Astrocyte (in vitro differentiated cells and primary cell): Measurements from ENCODE around the gene DUS1L. TPM values are rescaled to one million over a fixed set of nuclear protein-coding genes. Genes with fewer than 3 reads are reported as not detected.

Source experiments
- DNase-seq: peaks from one replicate; pipeline ENCODE4 v3.0.0-alpha.2; 2010; ENCODE audit warnings: low read depth
- FAIRE-seq: peaks from 2 replicates; lab custom pipeline; 2011; peaks lifted over from hg19 to GRCh38; lab: Jason Lieb, UNC
- H2AFZ ChIP-seq: 2 replicates; pipeline ENCODE4 v1.6.0; 2012; ENCODE audit warnings: low read depth, low read length, inconsistent platforms
- H3K27ac ChIP-seq: 2 replicates; pipeline ENCODE4 v1.5.1; 2011; ENCODE audit warnings: low read depth, low read length, inconsistent platforms
- H3K27me3 ChIP-seq: 2 replicates; pipeline ENCODE4 v1.6.0; 2011; ENCODE audit warnings: low read length, inconsistent platforms; ENCODE audit not compliant: insufficient read depth
- H3K36me3 ChIP-seq: 2 replicates; pipeline ENCODE4 v1.5.1; 2011; ENCODE audit warnings: low read length, inconsistent platforms; ENCODE audit not compliant: insufficient read depth
- H3K4me1 ChIP-seq: 2 replicates; pipeline ENCODE4 v1.5.1; 2011; ENCODE audit warnings: low read length, inconsistent platforms; ENCODE audit not compliant: insufficient read depth
- H3K4me2 ChIP-seq: 2 replicates; pipeline ENCODE4 v1.6.0; 2012; ENCODE audit warnings: low read length, inconsistent platforms
- H3K4me3 ChIP-seq: 2 replicates; pipeline ENCODE4 v1.5.1; 2011; ENCODE audit warnings: low read depth, mild to moderate bottlenecking, low read length, inconsistent platforms; ENCODE audit not compliant: insufficient read depth
- H3K79me2 ChIP-seq: 2 replicates; pipeline ENCODE4 v1.6.0; 2012; ENCODE audit warnings: mild to moderate bottlenecking, low read length, inconsistent platforms; ENCODE audit not compliant: insufficient read depth
- H3K9ac ChIP-seq: 2 replicates; pipeline ENCODE4 v1.6.0; 2012; ENCODE audit warnings: mild to moderate bottlenecking, low read length, inconsistent platforms
- H3K9me3 ChIP-seq: 2 replicates; pipeline ENCODE4 v1.5.1; 2012; ENCODE audit warnings: low read depth, mild to moderate bottlenecking, low read length, inconsistent platforms; ENCODE audit not compliant: insufficient read depth
- H4K20me1 ChIP-seq: 2 replicates; pipeline ENCODE4 v1.6.0; 2012; ENCODE audit warnings: low read length, inconsistent platforms; ENCODE audit not compliant: insufficient read depth
- H3K27ac Mint-ChIP-seq: one replicate; pipeline ENCODE4 v1.8.0; 2021; ENCODE audit warnings: mild to moderate bottlenecking, mixed read lengths; ENCODE audit not compliant: unreplicated experiment
- H3K27me3 Mint-ChIP-seq: one replicate; pipeline ENCODE4 v1.8.0; 2021; ENCODE audit warnings: low read depth, mixed read lengths; ENCODE audit not compliant: unreplicated experiment
- H3K36me3 Mint-ChIP-seq: one replicate; pipeline ENCODE4 v1.8.0; 2021; ENCODE audit warnings: low read depth, mixed read lengths; ENCODE audit not compliant: unreplicated experiment
- H3K4me1 Mint-ChIP-seq: one replicate; pipeline ENCODE4 v1.8.0; 2021; ENCODE audit warnings: low read depth, mixed read lengths; ENCODE audit not compliant: unreplicated experiment
- H3K4me3 Mint-ChIP-seq: one replicate; pipeline ENCODE4 v1.8.0; 2021; ENCODE audit warnings: mild to moderate bottlenecking, moderate library complexity, mixed read lengths; ENCODE audit not compliant: unreplicated experiment
- H3K9me3 Mint-ChIP-seq: one replicate; pipeline ENCODE4 v1.8.0; 2021; ENCODE audit warnings: mild to moderate bottlenecking, mixed read lengths; ENCODE audit not compliant: unreplicated experiment
- EZH2 ChIP-seq: IDR thresholded peaks from 2 replicates; pipeline ENCODE4 v1.6.1; 2012; ENCODE audit warnings: mild to moderate bottlenecking, low read length, inconsistent platforms; ENCODE audit not compliant: insufficient read depth
- total RNA-seq: library from RNA; stranded (reverse); gene quantifications from 2 replicates; pipeline ENCODE4 v1.2.1, GENCODE V29; 2021
- TF ChIP-seq, protein P1 (sequence below): IDR thresholded peaks from 2 replicates; pipeline ENCODE4 v1.5.1; 2011; ENCODE audit warnings: low read depth, mild to moderate bottlenecking, inconsistent platforms, low read length, moderate library complexity; ENCODE audit not compliant: insufficient read depth

The DUS1L gene
- total RNA-seq, 1 donor from 2014 or later, result 55.1 TPM

DNA sequence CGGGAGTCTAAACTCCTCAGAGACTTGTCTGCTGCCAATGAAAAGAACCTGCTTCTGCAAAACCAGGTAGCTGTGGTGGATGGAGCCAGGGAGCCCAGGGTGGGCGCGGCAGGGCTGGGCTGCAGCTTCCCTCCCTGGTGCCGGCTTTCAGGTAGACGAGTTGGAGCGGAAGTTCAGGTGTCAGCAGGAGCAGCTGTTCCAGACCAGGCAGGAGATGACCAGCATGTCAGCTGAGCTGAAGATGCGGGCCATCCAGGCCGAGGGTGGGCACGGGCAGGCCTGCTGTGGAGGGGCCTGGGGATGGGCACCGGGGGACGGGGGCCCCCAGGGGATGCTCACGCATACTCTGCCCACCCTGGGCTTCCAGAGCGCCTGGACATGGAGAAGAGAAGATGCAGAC is 37.4 kb downstream of the DUS1L start:
- no peaks in the 10 kb centered on the region for H4K20me1 ChIP-seq
- no peaks in the 10 kb centered on the region for H3K79me2 ChIP-seq
- H3K4me2 ChIP-seq, result no peak overlapping the region
- FAIRE-seq, result no peak
- no peak for DNase-seq
- no peaks in the 10 kb centered on the region for H3K36me3 ChIP-seq
- no peak overlapping the region for H3K4me3 ChIP-seq
- TF ChIP-seq, protein P1, sequence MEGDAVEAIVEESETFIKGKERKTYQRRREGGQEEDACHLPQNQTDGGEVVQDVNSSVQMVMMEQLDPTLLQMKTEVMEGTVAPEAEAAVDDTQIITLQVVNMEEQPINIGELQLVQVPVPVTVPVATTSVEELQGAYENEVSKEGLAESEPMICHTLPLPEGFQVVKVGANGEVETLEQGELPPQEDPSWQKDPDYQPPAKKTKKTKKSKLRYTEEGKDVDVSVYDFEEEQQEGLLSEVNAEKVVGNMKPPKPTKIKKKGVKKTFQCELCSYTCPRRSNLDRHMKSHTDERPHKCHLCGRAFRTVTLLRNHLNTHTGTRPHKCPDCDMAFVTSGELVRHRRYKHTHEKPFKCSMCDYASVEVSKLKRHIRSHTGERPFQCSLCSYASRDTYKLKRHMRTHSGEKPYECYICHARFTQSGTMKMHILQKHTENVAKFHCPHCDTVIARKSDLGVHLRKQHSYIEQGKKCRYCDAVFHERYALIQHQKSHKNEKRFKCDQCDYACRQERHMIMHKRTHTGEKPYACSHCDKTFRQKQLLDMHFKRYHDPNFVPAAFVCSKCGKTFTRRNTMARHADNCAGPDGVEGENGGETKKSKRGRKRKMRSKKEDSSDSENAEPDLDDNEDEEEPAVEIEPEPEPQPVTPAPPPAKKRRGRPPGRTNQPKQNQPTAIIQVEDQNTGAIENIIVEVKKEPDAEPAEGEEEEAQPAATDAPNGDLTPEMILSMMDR, result no peak
- TF ChIP-seq EZH2, result no peak
- H3K4me1 ChIP-seq, result peaks cover 20% of the 10 kb centered on the region
- no peaks in the 10 kb centered on the region for H3K27me3 ChIP-seq
- no peak overlapping the region for H3K9ac ChIP-seq
- no peak overlapping the region for H3K4me3 Mint-ChIP-seq
- H3K9me3 Mint-ChIP-seq, result no peaks in the 10 kb centered on the region
- no peak overlapping the region for H2AFZ ChIP-seq
- peaks cover 8% of the 10 kb centered on the region for H3K27me3 Mint-ChIP-seq
- H3K27ac Mint-ChIP-seq, result no peak overlapping the region
- H3K27ac ChIP-seq, result no peak overlapping the region
- H3K9me3 ChIP-seq, result no peaks in the 10 kb centered on the region
- H3K4me1 Mint-ChIP-seq, result no peaks in the 10 kb centered on the region
- peaks cover 1% of the 10 kb centered on the region for H3K36me3 Mint-ChIP-seq

GRCh38 chr17:82025401-82026107 is 40.0 kb downstream of the DUS1L start:
- FAIRE-seq, result no peak
- TF ChIP-seq, protein P1, result no peak
- no peak for TF ChIP-seq EZH2
- H4K20me1 ChIP-seq, result peaks cover 15% of the 10 kb centered on the region
- no peak overlapping the region for H3K27ac ChIP-seq
- H3K9me3 ChIP-seq, result no peaks in the 10 kb centered on the region
- peaks cover 9% of the 10 kb centered on the region for H3K79me2 ChIP-seq
- Mint-ChIP-seq H3K4me3 (no peak overlapping the region), H3K27me3 (peaks cover 8% of the 10 kb centered on the region), H3K9me3 (no peaks in the 10 kb centered on the region), H3K4me1 (no peaks in the 10 kb centered on the region), H3K27ac (no peak overlapping the region), H3K36me3 (peaks cover 1% of the 10 kb centered on the region)
- H2AFZ ChIP-seq, result no peak overlapping the region
- no peak overlapping the region for H3K9ac ChIP-seq
- peaks cover 24% of the 10 kb centered on the region for H3K4me1 ChIP-seq
- no peak for DNase-seq
- H3K4me2 ChIP-seq, result no peak overlapping the region
- H3K27me3 ChIP-seq, result no peaks in the 10 kb centered on the region
- H3K4me3 ChIP-seq, result no peak overlapping the region
- no peaks in the 10 kb centered on the region for H3K36me3 ChIP-seq

GRCh38 chr17:82024859-82025258 is 40.7 kb downstream of the DUS1L start:
- H3K4me2 ChIP-seq, result no peak overlapping the region
- TF ChIP-seq, protein P1, result no peak
- no peak for TF ChIP-seq EZH2
- no peaks in the 10 kb centered on the region for H3K27me3 ChIP-seq
- no peaks in the 10 kb centered on the region for H3K9me3 ChIP-seq
- Mint-ChIP-seq H3K4me3 (no peak overlapping the region), H3K36me3 (peaks cover 1% of the 10 kb centered on the region), H3K4me1 (no peaks in the 10 kb centered on the region), H3K9me3 (no peaks in the 10 kb centered on the region), H3K27ac (no peak overlapping the region), H3K27me3 (peaks cover 8% of the 10 kb centered on the region)
- no peaks in the 10 kb centered on the region for H3K36me3 ChIP-seq
- H2AFZ ChIP-seq, result no peak overlapping the region
- peaks cover 22% of the 10 kb centered on the region for H4K20me1 ChIP-seq
- no peak overlapping the region for H3K27ac ChIP-seq
- H3K9ac ChIP-seq, result no peak overlapping the region
- H3K79me2 ChIP-seq, result peaks cover 15% of the 10 kb centered on the region
- H3K4me3 ChIP-seq, result no peak overlapping the region
- FAIRE-seq (no peak), DNase-seq (no peak)
- H3K4me1 ChIP-seq, result peaks cover 23% of the 10 kb centered on the region
